ENCODE data around the gene NACA.

The NACA gene

GRCh38 chr12:56688129-56688845 is 36.8 kb downstream of the NACA start, which contains the start of gene PTGES3:
Gene PTGES3, minus strand, starts transcription at chr12:56688284. Its CDS starts 285 bp downstream, at chr12:56687999.
- peak; percentile 75 to 100 (median 93) for DNase-seq

- DNase-seq = peak in 44 of 56 donors; percentile 8 to 74 (median 38)
Measured at GRCh38 chr12:56687223-56688128, 37.6 kb downstream of the NACA start.

- DNase-seq = peak in 1 of 56 donors; percentile 6
Measured at GRCh38 chr12:56684745-56685359, 40.2 kb downstream of the NACA start.

- no peak for DNase-seq
Measured at GRCh38 chr12:56682323-56682722, 42.8 kb downstream of the NACA start.

GRCh38 chr12:56679883-56680575 is 45.1 kb downstream of the NACA start:
- no peak for DNase-seq

- DNase-seq = no peak
Measured at GRCh38 chr12:56678852-56679251, 46.2 kb downstream of the NACA start.

GRCh38 chr12:56677680-56678079 is 47.4 kb downstream of the NACA start:
- DNase-seq = no peak

- no peak for DNase-seq
Measured at GRCh38 chr12:56676851-56677580, 48.1 kb downstream of the NACA start.

- no peak for DNase-seq
Measured at GRCh38 chr12:56671608-56672007, 53.5 kb downstream of the NACA start.

GRCh38 chr12:56670836-56671235 is 54.3 kb downstream of the NACA start:
- DNase-seq = no peak

- DNase-seq = no peak
Measured at GRCh38 chr12:56668197-56668457, 57.0 kb downstream of the NACA start.

Measured in amygdala (tissue), 56 donors.